ENCODE measurements around the gene PIGA. TPM values are rescaled to one million over a fixed set of nuclear protein-coding genes. Genes with fewer than 3 reads are reported as not detected.

PIGA gene
- total and polyA plus RNA-seq, 2 donors from 2014 or later, result 5.7 to 15.5 TPM

DNA sequence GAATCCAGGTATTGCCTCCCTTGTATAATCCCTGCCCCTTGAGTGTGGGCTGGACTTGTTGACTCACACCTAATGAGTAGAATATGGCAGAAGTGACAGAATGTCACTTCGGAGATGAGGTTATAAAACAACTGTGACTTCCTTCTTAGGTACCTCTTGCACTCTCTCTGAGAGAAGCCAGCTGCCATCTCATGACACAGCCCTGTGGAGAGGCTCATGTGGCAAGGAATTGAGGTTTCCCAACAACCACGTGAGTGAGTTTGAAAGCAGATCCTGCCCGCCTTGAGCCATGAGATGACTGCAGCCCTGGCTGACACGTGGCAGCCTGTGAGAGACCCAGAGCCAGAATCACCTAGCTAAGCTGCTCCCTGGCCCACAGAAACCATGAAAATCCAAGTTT is 33.4 kb downstream of the PIGA start:
- H3K9me3 ChIP-seq (ENCODE audit: control insufficient read depth in 2 of 3, insufficient read depth in 1 of 3, low read length in 3 of 3), result no peaks in the 10 kb centered on the region
- H3K36me3 ChIP-seq (ENCODE audit: control insufficient read depth in 2 of 3, insufficient read depth in 3 of 3, low read length in 3 of 3), result no peaks in the 10 kb centered on the region
- H3K9ac ChIP-seq (ENCODE audit: low read length in 3 of 3), result no peak overlapping the region
- no peak overlapping the region for H3K4me3 ChIP-seq (ENCODE audit: low read length in 3 of 3)
- TF ChIP-seq CTCF (IDR thresholded peaks at IDR 0.05; ENCODE audit: borderline replicate concordance, extremely low read depth, insufficient read depth), result no peak
- no peak for FAIRE-seq
- H3K4me1 ChIP-seq (ENCODE audit: control insufficient read depth in 2 of 3, insufficient read depth in 2 of 3, low read depth in 1 of 3, low read length in 3 of 3), result peaks cover 0 to 7% (median 0%) of the 10 kb centered on the region in 3 donors
- no peak overlapping the region for H3K27ac ChIP-seq (ENCODE audit: low read depth in 2 of 2, low read length in 2 of 2)
- H3K27me3 ChIP-seq (ENCODE audit: control insufficient read depth, insufficient read depth, low read length), result peaks cover 2% of the 10 kb centered on the region
- intact Hi-C loops (cut with DNase I), result no loop called here
- peak in 3 of 5 donors; percentile 24 to 47 (median 36) for DNase-seq

GRCh38 chrX:15299941-15300851 is 35.1 kb downstream of the PIGA start:
- Histone ChIP-seq H3K9ac (ENCODE audit: low read length in 3 of 3) (no peak overlapping the region), H3K9me3 (ENCODE audit: control insufficient read depth in 2 of 3, insufficient read depth in 1 of 3, low read length in 3 of 3) (no peaks in the 10 kb centered on the region), H3K27ac (ENCODE audit: low read depth in 2 of 2, low read length in 2 of 2) (peak overlapping the region in 1 of 2 donors; percentile 67), H3K36me3 (ENCODE audit: control insufficient read depth in 2 of 3, insufficient read depth in 3 of 3, low read length in 3 of 3) (no peaks in the 10 kb centered on the region), H3K4me1 (ENCODE audit: control insufficient read depth in 2 of 3, insufficient read depth in 2 of 3, low read depth in 1 of 3, low read length in 3 of 3) (peaks cover 0 to 7% (median 0%) of the 10 kb centered on the region in 3 donors), H3K4me3 (ENCODE audit: low read length in 3 of 3) (peak overlapping the region in 1 of 3 donors; percentile 15), H3K27me3 (ENCODE audit: control insufficient read depth, insufficient read depth, low read length) (peaks cover 2% of the 10 kb centered on the region)
- no peak for TF ChIP-seq CTCF (IDR thresholded peaks at IDR 0.05; ENCODE audit: borderline replicate concordance, extremely low read depth, insufficient read depth)
- FAIRE-seq (peak; percentile 99), DNase-seq (peak in 2 of 5 donors; percentile 40 to 43)
- intact Hi-C loops (cut with DNase I), result no loop called here

DNA sequence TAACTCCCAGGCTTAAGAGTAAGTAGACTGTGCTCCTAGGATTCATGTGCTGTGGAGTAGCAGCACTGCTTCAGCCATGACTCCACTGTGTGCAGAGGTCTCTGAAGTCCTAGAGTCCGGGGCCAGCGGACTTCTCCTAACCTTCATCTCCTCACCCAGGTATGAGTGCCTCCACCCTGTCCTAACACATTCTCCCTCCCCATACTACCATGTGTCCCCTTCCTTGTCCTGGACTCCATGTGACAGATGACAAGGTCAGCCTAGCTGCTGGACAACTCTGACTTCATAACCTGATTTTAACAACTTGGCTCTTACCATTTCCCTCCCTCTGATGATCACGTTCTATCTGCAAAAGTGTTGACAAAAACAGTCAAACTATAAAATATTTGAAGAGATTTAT is 36.5 kb downstream of the PIGA start:
- peak overlapping the region in 1 of 3 donors; percentile 24 for H3K4me3 ChIP-seq (ENCODE audit: low read length in 3 of 3)
- DNase-seq, result no peak
- TF ChIP-seq CTCF (IDR thresholded peaks at IDR 0.05; ENCODE audit: borderline replicate concordance, extremely low read depth, insufficient read depth), result no peak
- H3K27ac ChIP-seq (ENCODE audit: low read depth in 2 of 2, low read length in 2 of 2), result peak overlapping the region; percentile 53
- H3K4me1 ChIP-seq (ENCODE audit: control insufficient read depth in 2 of 3, insufficient read depth in 2 of 3, low read depth in 1 of 3, low read length in 3 of 3), result peaks cover 0 to 7% (median 0%) of the 10 kb centered on the region in 3 donors
- intact Hi-C loops (cut with DNase I), result no loop called here
- no peaks in the 10 kb centered on the region for H3K9me3 ChIP-seq (ENCODE audit: control insufficient read depth in 2 of 3, insufficient read depth in 1 of 3, low read length in 3 of 3)
- H3K36me3 ChIP-seq (ENCODE audit: control insufficient read depth in 2 of 3, insufficient read depth in 3 of 3, low read length in 3 of 3), result no peaks in the 10 kb centered on the region
- H3K9ac ChIP-seq (ENCODE audit: low read length in 3 of 3), result no peak overlapping the region
- no peak for FAIRE-seq
- peaks cover 2% of the 10 kb centered on the region for H3K27me3 ChIP-seq (ENCODE audit: control insufficient read depth, insufficient read depth, low read length)
